IPS-NIHi7 (cell line): ENCODE data around the gene CSNK2A2.

Experiments
- DNase-seq: peaks from one replicate; pipeline ENCODE4 v3.0.0; 2012; ENCODE audit warnings: mixed read lengths; ENCODE audit errors: extremely low spot score

The CSNK2A2 gene

GRCh38 chr16:58110571-58111301 is 87.2 kb downstream of the CSNK2A2 start:
- no peak for DNase-seq

DNA sequence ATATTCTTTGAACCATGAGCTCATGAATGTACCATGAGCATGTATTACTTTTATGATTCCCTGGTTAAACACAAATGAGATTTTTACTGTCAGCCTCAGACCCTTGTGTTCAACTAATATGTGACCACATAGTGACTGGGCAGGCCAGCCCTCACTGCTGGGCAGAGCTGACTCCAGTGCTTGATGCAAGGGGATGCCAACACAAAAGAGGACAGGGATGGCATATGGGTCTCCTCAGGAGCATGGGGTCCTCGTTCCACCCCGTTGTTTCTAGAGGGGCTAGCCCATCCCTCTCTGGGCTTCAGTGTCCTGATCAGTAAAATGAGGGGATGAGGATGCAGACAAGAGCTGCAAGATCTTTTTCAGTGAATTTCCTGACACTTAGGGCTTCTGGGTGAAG is 88.0 kb downstream of the CSNK2A2 start:
- no peak for DNase-seq

DNA sequence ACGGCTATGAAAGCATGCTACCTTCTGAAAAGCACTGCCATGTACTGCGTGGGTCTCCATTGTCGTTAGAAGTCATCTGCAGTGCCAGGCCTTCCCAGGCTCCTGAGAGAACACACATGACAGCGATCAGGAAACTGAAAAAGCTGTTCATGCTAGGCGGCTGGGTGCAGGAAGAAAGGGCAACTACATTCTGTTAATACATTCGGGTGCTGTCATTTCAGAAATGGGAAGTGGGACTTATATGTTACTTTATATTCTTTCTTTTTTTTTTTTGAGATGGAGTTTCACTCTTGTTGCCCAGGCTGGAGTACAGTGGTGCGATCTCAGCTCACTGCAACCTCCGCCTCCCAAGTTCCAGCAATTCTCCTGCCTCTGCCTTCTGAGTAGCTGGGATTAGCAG is 88.6 kb downstream of the CSNK2A2 start:
- no peak for DNase-seq
